ENCODE data around the gene SH3GL1.
A peak's percentile ranks its signal among the peaks of the same experiment; 100 is the strongest.

SH3GL1 gene

GRCh38 chr19:4431808-4432674 is 31.7 kb upstream of the SH3GL1 start:
- no peak for DNase-seq

GRCh38 chr19:4431296-4431695 is 30.9 kb upstream of the SH3GL1 start:
- DNase-seq = no peak

GRCh38 chr19:4430760-4431159 is 30.4 kb upstream of the SH3GL1 start:
- DNase-seq = no peak

- DNase-seq = no peak
Observed at GRCh38 chr19:4429771-4430171, 29.4 kb upstream of the SH3GL1 start.

GRCh38 chr19:4429256-4429655 is 28.9 kb upstream of the SH3GL1 start:
- no peak for DNase-seq

GRCh38 chr19:4428326-4428975 is 28.1 kb upstream of the SH3GL1 start:
- DNase-seq = no peak

GRCh38 chr19:4425537-4425936 is 25.2 kb upstream of the SH3GL1 start:
- DNase-seq = no peak

GRCh38 chr19:4423416-4424126 is 23.2 kb upstream of the SH3GL1 start:
- DNase-seq = no peak

GRCh38 chr19:4416268-4416667 is 15.9 kb upstream of the SH3GL1 start:
- DNase-seq = no peak

- no peak for DNase-seq
Observed at GRCh38 chr19:4415352-4415751, 15.0 kb upstream of the SH3GL1 start.

- no peak for DNase-seq
Observed at GRCh38 chr19:4414800-4415321, 14.5 kb upstream of the SH3GL1 start.

- no peak for DNase-seq
Observed at GRCh38 chr19:4414144-4414799, 13.9 kb upstream of the SH3GL1 start.

GRCh38 chr19:4413588-4413987 is 13.2 kb upstream of the SH3GL1 start:
- DNase-seq = no peak

- no peak for DNase-seq
Observed at GRCh38 chr19:4409123-4409933, 9.0 kb upstream of the SH3GL1 start.

- DNase-seq = no peak
Observed at GRCh38 chr19:4406626-4407025, 6.3 kb upstream of the SH3GL1 start.

GRCh38 chr19:4405977-4406376 is 5.6 kb upstream of the SH3GL1 start:
- DNase-seq = no peak

- no peak for DNase-seq
Observed at GRCh38 chr19:4403005-4403761, 2.8 kb upstream of the SH3GL1 start.

- peak; percentile 99 for DNase-seq
Observed at GRCh38 chr19:4402171-4403004, 2.0 kb upstream of the SH3GL1 start, which contains the start of gene CHAF1A. Gene CHAF1A (plus strand): TSS chr19:4402640. CDS start chr19:4402763, 123 bp downstream.

GRCh38 chr19:4401769-4402170 is 1.4 kb upstream of the SH3GL1 start:
- no peak for DNase-seq

- no peak for DNase-seq
Observed at GRCh38 chr19:4399812-4400134, 574 bp downstream of the SH3GL1 start.
